ENCODE results near the gene ACTL8.

- peak; percentile 28 to 57 (median 48) for TF ChIP-seq CTCF (optimal IDR thresholded peaks at IDR 0.05 in 1 of 3, IDR thresholded peaks at IDR 0.05 in 1 of 3, conservative IDR thresholded peaks at IDR 0.05 in 1 of 3; ENCODE audit: extremely low read depth in 1 of 3, insufficient read depth in 2 of 3, low read length in 3 of 3)
- TF ChIP-seq EZH2 (IDR thresholded peaks at IDR 0.05; ENCODE audit: low read length) = no peak
Measured at GRCh38 chr1:17826165-17826488, 71.0 kb downstream of the ACTL8 start.

Data from keratinocyte (primary cell).